ENCODE results near the gene MTFP1.

- no peak for TF ChIP-seq CTCF (conservative IDR thresholded peaks at IDR 0.05; ENCODE audit: low read length)
- no peak for TF ChIP-seq EZH2phosphoT487 (IDR thresholded peaks at IDR 0.05; ENCODE audit: borderline replicate concordance)
Measured at GRCh38 chr22:30422481-30423300, 2.9 kb upstream of the MTFP1 start.
